HEK293T (cell line): ENCODE data around the gene MSH3.
"Not testable (repeated sequence)": the region's sequence is repeated elsewhere in the genome, so short reads cannot be mapped to it uniquely, and the experiment has no call there.

Source experiments
- CTCF ChIA-PET: fragments of 350-600 bp; formaldehyde crosslinking; extraction: SDS; loops from one replicate; lab custom pipeline; 2021; ENCODE audit warnings: antibody characterized with exemption, inconsistent platforms; lab: Yijun Ruan, JAX
- POLR2A ChIA-PET: fragments of 350-600 bp; formaldehyde crosslinking; extraction: SDS; loops from one replicate; lab custom pipeline; 2020; ENCODE audit warnings: antibody characterized with exemption, inconsistent platforms; lab: Yijun Ruan, JAX
- DNase-seq: peaks from one replicate; pipeline ENCODE4 v3.0.0; 2012; ENCODE audit warnings: mixed read lengths; ENCODE audit errors: extremely low spot score
- ARNT ChIP-seq: fragments of 450-650 bp; IDR thresholded peaks from 2 replicates; pipeline ENCODE4 v1.6.1; 2017; ENCODE audit warnings: mild to moderate bottlenecking
- BHLHE40 ChIP-seq: fragments of 450-650 bp; IDR thresholded peaks from 2 replicates; pipeline ENCODE4 v1.6.1; 2016; ENCODE audit warnings: mild to moderate bottlenecking, moderate library complexity, borderline replicate concordance
- CTBP1 ChIP-seq: fragments of 450-650 bp; IDR thresholded peaks from 2 replicates; pipeline ENCODE4 v1.6.1; 2016; ENCODE audit warnings: borderline replicate concordance
- ELF4 ChIP-seq: fragments of 450-650 bp; IDR thresholded peaks from 2 replicates; pipeline ENCODE4 v1.6.1; 2017; ENCODE audit warnings: antibody characterized with exemption
- FOXA1 ChIP-seq: fragments of 450-650 bp; IDR thresholded peaks from 2 replicates; pipeline ENCODE4 v1.6.1; 2016; ENCODE audit warnings: mild to moderate bottlenecking
- FOXK2 ChIP-seq: fragments of 450-650 bp; IDR thresholded peaks from 2 replicates; pipeline ENCODE4 v1.6.1; 2016; ENCODE audit warnings: mild to moderate bottlenecking
- FOXM1 ChIP-seq: fragments of 450-650 bp; IDR thresholded peaks from 2 replicates; pipeline ENCODE4 v1.6.1; 2017; ENCODE audit warnings: mild to moderate bottlenecking, borderline replicate concordance
- HDGF ChIP-seq: fragments of 450-650 bp; IDR thresholded peaks from 2 replicates; pipeline ENCODE4 v1.6.1; 2017; ENCODE audit warnings: antibody characterized with exemption, borderline replicate concordance
- L3MBTL2 ChIP-seq: fragments of 450-650 bp; conservative IDR thresholded peaks from 2 replicates; pipeline ENCODE4 v1.6.1; 2016; ENCODE audit warnings: mild to moderate bottlenecking
- LEF1 ChIP-seq: fragments of 450-650 bp; IDR thresholded peaks from 2 replicates; pipeline ENCODE4 v1.6.1; 2017; ENCODE audit warnings: mild to moderate bottlenecking, borderline replicate concordance
- NFRKB ChIP-seq: fragments of 450-650 bp; IDR thresholded peaks from 2 replicates; pipeline ENCODE4 v1.6.1; 2016; ENCODE audit warnings: mild to moderate bottlenecking, moderate library complexity
- SP1 ChIP-seq: fragments of 450-650 bp; IDR thresholded peaks from 2 replicates; pipeline ENCODE4 v1.6.1; 2017
- SUZ12 ChIP-seq: fragments of 450-650 bp; IDR thresholded peaks from 2 replicates; pipeline ENCODE4 v1.6.1; 2016; ENCODE audit warnings: mild to moderate bottlenecking
- TARDBP ChIP-seq: fragments of 450-650 bp; IDR thresholded peaks from 2 replicates; pipeline ENCODE4 v1.6.1; 2016
- ZNF384 ChIP-seq: fragments of 450-650 bp; IDR thresholded peaks from 2 replicates; pipeline ENCODE4 v1.6.1; 2016
- TF ChIP-seq, protein P1 (sequence below): fragments of 450-650 bp; IDR thresholded peaks from 2 replicates; pipeline ENCODE4 v1.6.1; 2016

The MSH3 gene

DNA sequence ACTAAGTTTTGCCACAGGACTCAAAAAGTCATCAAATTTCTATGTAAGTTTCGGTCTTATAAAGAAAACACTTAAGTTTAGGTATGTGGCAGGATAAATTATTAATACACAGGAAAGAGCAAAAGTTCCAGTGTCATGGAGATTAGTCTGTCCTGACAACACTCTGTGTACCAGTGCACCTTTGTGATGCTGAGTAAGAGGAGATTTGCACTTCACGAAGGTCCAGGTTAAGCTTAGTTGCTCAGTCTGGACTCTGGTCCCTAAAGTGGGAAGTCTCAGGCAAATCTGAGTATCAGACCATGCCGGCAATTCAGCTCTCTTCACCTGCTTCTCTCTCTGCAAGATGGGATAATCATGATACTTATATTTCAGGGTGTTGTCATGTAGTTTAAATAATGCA, 166.2 kb downstream of the MSH3 start:
- ChIA-PET CTCF (no interaction called here), POLR2A (no interaction called here)
- DNase-seq, result no peak
- TF ChIP-seq FOXM1 (no peak), HDGF (no peak), BHLHE40 (no peak), SP1 (no peak)

DNA sequence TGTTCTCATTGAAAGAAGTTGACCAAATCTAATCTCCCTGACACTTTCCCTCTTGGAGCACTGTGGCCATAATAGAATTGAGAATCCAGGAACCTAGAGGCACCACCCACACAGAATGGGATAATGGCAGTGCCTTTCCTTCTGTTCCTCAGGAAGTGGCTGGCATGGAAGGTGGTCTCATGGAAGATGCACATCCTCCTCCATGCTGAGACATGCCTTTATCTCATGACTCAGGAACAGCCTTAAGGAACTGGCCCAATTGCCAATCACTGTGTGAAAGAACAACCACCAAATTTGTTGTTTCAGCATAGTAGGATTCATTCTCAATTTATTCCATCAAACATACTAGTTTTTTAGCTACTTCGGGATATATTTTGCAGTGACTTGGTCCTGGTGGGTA, 168.2 kb downstream of the MSH3 start:
- no peak for DNase-seq
- POLR2A ChIA-PET, result no interaction called here
- CTCF ChIA-PET, result no interaction called here
- no peak for TF ChIP-seq SUZ12
- TF ChIP-seq ELF4, result no peak
- no peak for TF ChIP-seq SP1
- TF ChIP-seq L3MBTL2, result no peak

DNA sequence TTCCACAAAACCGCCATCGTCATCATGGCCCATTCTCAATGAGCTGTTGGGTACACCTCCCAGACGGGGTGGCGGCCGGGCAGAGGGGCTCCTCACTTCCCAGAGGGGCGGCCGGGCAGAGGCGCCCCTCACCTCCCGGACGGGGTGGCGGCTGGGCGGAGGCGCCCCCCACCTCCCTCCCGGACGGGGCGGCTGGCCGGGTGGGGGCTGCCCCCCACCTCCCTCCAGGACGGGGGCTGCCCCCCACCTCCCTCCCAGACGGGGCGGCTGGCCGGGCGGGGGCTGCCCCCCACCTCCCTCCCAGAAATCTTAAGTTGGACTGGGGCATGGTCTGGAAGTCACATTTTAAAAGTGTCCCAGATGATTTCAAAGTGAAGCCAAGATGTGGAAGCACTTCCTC, 169.7 kb downstream of the MSH3 start:
- CTCF ChIA-PET, POLR2A ChIA-PET, DNase-seq: not testable (repeated sequence)

DNA sequence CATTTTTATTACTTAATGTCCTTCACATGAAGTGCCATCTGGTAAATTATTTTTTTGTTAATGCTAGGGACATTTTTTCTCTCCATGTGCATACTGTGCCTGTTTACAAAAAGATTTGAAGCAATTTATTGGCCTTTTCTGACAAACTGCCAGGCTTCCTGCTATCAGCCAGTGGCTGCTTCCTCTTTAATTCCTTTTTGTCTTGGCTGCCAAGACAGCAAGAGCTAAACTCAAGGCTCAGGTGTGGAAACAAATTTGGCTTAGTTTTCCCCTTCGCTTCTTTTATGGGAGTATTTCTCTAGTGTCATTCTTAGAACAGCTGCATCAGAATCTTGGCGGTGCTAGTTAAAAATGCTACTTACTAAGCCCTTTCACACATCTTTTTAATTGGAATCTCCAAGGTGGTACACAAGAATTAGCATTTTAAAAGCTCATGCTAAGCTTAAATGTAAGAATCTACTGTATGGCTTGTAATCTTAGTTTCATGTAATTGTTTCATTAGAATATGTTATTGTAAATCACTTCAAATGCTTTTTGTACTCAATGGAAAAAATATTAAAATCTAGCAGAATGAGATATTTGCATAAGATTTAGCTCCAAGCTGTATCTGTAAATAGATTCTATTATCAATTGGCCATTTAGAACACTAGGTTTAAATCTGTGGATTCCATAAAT, 171.5 kb downstream of the MSH3 start:
- DNase-seq, result no peak
- CTCF ChIA-PET, result no interaction called here
- POLR2A ChIA-PET, result no interaction called here
- no peak for TF ChIP-seq SUZ12

DNA sequence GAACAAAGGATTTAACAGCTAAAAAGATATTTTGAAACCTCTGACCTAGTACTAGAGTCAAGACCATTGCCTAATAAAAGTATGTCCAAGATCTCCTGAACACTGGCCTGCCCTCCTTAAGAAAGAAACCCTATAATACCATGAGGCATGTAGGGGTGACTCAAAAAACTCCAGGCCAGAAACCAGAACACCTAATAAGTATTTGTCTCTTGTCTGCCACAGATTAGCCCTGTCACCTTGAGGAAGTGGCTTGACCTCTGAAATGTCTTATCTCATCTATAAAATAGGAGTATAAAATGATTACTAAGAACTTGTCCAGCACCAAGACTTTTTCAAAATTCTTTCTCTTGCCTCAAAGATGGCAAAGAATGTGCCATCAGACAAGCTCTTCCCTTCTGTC, 180.3 kb downstream of the MSH3 start:
- CTCF ChIA-PET, result no interaction called here
- DNase-seq, result no peak
- POLR2A ChIA-PET, result no interaction called here
- TF ChIP-seq HDGF (no peak), SP1 (no peak), NFRKB (no peak), FOXM1 (no peak), ZNF384 (no peak), BHLHE40 (no peak), LEF1 (no peak), CTBP1 (no peak), TARDBP (no peak), L3MBTL2 (no peak), FOXA1 (no peak), SUZ12 (no peak)
- TF ChIP-seq, protein P1, sequence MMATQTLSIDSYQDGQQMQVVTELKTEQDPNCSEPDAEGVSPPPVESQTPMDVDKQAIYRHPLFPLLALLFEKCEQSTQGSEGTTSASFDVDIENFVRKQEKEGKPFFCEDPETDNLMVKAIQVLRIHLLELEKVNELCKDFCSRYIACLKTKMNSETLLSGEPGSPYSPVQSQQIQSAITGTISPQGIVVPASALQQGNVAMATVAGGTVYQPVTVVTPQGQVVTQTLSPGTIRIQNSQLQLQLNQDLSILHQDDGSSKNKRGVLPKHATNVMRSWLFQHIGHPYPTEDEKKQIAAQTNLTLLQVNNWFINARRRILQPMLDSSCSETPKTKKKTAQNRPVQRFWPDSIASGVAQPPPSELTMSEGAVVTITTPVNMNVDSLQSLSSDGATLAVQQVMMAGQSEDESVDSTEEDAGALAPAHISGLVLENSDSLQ, result no peak

DNA sequence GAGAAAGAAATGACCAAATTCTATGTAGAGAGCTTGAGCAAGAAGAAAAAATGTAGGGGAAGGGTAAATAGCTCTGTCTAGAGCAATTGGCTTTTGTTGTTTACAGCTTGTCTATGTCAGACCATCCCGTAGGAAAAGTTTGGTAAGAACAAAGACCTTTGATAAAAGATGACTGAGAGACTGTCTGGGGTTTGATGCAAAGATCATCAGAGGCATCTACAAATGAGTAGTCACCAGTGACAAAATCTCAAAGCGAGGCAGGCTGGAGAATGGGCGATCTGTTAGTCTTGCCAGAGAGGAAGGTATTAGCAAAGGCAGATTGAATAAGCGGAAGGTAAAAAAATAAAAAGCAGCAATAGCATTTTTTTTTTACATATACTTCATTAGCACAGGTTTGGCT, 180.7 kb downstream of the MSH3 start:
- no peak for DNase-seq
- ChIA-PET CTCF (no interaction called here), POLR2A (no interaction called here)
- TF ChIP-seq SP1 (no peak), HDGF (no peak), ELF4 (no peak), FOXK2 (no peak), ARNT (no peak), ZNF384 (no peak), TARDBP (no peak), BHLHE40 (no peak), CTBP1 (no peak), SUZ12 (no peak), LEF1 (no peak), L3MBTL2 (no peak), FOXA1 (no peak)
- TF ChIP-seq, protein P1, result no peak

DNA sequence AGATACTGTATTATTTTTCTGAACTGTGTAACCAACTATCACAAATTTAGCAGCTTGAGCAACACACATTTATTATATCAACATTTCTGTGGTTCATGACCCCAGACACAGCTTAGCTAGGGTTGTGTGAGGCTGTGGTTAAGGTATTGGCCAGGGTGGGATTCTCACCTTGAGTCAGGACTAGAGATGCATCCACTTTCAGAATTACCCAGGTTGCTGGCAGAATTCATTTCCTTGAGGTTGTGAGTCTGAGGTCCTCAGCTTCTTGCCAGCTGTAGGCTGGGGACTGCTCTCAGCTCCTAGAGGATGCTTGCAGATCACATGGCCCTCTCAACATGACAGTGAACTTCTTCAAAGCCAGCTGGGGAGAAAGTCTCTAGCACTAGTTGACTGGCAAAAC, 183.2 kb downstream of the MSH3 start:
- ChIA-PET CTCF (no interaction called here), POLR2A (no interaction called here)

DNA sequence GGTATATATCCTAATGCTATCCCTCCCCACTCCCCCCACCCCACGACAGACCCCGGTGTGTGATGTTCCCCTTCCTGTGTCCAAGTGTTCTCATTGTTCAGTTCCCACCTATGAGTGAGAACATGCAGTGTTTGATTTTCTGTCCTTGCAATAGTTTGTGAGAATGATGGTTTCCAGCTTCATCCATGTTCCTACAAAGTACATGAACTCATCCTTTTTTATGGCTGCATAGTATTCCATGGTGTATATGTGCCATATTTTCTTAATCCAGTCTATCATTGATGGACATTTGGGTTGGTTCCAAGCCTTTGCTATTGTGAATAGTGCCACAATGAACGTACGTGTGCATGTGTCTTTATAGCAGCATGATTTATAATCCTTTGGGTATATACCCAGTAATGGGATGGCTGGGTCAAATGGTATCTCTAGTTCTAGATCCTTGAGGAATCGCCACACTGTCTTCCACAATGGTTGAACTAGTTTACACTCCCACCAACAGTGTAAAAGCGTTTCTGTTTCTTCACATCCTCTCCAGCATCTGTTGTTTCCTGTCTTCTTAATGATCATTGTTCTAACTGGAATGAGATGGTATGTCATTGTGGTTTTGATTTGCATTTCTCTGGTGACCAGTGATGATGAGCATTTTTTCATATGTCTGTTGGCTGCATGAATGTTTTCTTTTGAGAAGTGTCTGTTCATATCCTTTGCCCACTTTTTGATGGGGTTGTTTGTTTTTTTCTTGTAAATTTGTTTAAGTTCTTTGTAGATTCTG, 186.8 kb downstream of the MSH3 start:
- DNase-seq, CTCF ChIA-PET, POLR2A ChIA-PET: not testable (repeated sequence)

More for the DNA sequence above, 183.2 kb downstream of the MSH3 start:
- DNase-seq, result no peak
- TF ChIP-seq ZNF384 (no peak), NFRKB (no peak), CTBP1 (no peak), ELF4 (no peak), L3MBTL2 (no peak), FOXM1 (no peak), FOXK2 (no peak), LEF1 (no peak)

DNA sequence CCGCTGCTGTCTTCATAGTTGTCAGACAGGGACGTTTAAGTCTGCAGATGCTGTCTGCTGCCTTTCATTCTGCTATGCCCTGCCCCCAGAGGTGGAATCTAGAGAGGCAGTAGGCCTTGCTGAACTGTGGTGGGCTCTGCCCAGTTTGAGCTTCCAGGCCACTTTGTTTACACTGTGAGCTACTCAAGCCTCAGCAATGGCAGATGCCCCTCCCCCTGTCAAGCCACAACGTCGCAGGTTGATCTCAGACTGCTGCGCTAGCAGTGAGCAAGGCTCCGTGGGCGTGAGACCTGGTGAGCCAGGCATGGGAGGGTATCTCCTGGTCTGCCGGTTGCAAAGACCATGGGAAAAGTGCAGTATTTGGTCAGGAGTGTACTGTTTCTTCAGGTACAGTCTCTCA, 192.0 kb downstream of the MSH3 start:
- CTCF ChIA-PET, DNase-seq, POLR2A ChIA-PET: not testable (repeated sequence)

DNA sequence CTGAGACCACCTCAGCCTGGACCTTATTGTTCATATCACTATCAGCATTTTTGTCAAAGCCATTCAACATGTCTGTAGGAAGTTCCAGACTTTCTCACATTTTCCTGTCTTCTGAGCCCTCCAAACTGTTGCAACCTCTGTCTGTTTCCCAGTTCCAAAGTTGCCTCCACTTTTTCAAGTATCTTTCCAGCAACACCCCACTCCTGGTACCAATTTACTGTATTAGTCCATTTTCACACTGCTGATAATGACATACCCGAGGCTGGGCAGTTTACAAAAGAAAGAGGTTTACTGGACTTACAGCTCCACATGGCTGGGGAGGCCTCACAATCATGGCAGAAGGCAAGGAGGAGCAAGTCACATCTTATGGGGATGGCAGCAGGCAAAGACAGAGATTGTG, 195.7 kb downstream of the MSH3 start:
- CTCF ChIA-PET, POLR2A ChIA-PET, DNase-seq: not testable (repeated sequence)
